ENCODE data around the gene LRRC28.
A peak's percentile ranks its signal among the peaks of the same experiment; 100 is the strongest.
"Not testable (repeated sequence)": the region's sequence is repeated elsewhere in the genome, so short reads cannot be mapped to it uniquely, and the experiment has no call there.

LRRC28 gene

DNA sequence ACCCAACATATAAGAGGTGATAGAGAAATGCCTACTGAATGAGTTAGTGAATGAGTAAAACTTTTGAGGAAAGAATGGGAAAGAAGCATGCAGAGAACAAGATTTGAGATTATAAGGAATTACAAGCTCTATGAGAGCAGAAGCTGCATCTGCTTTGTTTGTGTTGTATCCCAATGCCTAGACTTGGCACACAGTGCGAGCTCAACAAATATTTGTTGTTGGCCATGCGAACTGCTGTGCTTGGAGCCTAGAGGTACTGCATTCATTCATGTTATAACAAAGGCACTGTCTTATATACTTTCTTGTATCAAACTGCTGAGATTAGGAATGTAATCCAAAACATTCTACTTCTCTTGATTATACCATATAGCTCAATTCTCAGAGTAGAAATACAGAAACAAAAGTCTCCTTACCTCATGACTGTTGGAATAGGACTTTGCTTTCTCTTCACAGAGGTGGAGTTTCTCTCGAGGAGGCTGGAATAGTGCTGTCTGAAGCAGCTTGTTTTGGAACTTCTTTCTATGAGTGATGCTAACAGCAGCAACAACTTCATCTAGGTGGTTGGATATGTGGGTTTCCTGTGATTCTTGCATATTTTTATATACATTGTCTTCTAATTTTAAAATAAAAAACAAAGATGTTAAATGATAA is 23.0 kb upstream of the LRRC28 start:
- H3K36me3 ChIP-seq (ENCODE audit: control insufficient read depth in 1 of 2, insufficient read depth in 2 of 2, low read length in 2 of 2): peaks cover 21 to 26% of the 10 kb centered on the region in 2 donors
- H3K4me3 ChIP-seq (ENCODE audit: low read depth in 1 of 2, low read length in 2 of 2): no peak overlapping the region
- H3K9me3 ChIP-seq (ENCODE audit: control insufficient read depth in 1 of 2, low read length in 2 of 2): no peaks in the 10 kb centered on the region

DNA sequence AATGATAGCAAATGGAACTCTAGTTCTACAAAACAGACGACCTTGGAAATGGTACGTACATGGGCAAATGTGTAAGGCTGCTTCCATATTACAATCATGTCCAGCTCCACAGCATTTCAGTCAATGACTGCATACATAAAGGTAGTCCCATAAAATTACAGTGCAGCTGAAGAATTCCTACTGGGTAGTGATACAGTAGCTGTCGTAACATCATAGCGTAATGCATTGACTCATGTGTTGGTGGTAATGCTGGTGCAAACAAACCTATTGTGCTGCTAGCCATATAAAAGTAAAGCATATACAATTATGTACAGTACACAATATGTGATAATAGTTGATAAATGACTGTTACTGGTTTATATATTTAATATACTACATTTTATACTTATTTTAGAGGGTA is 20.4 kb upstream of the LRRC28 start:
- H3K27ac ChIP-seq (ENCODE audit: low read length): no peak overlapping the region
- no peaks in the 10 kb centered on the region for H3K9me3 ChIP-seq (ENCODE audit: control insufficient read depth in 1 of 2, low read length in 2 of 2)
- peaks cover 11 to 19% of the 10 kb centered on the region in 2 donors for H3K36me3 ChIP-seq (ENCODE audit: control insufficient read depth in 1 of 2, insufficient read depth in 2 of 2, low read length in 2 of 2)
- H3K27me3 ChIP-seq (ENCODE audit: low read depth, low read length): no peaks in the 10 kb centered on the region
- no peak overlapping the region for H3K4me3 ChIP-seq (ENCODE audit: low read depth in 1 of 2, low read length in 2 of 2)
- no peaks in the 10 kb centered on the region for H3K4me1 ChIP-seq (ENCODE audit: control insufficient read depth in 1 of 2, insufficient read depth in 2 of 2, low read length in 2 of 2)

More for the DNA sequence above, 23.0 kb upstream of the LRRC28 start:
- no peak overlapping the region for H3K27ac ChIP-seq (ENCODE audit: low read length)
- no peaks in the 10 kb centered on the region for H3K4me1 ChIP-seq (ENCODE audit: control insufficient read depth in 1 of 2, insufficient read depth in 2 of 2, low read length in 2 of 2)
- H3K27me3 ChIP-seq (ENCODE audit: low read depth, low read length): no peaks in the 10 kb centered on the region

DNA sequence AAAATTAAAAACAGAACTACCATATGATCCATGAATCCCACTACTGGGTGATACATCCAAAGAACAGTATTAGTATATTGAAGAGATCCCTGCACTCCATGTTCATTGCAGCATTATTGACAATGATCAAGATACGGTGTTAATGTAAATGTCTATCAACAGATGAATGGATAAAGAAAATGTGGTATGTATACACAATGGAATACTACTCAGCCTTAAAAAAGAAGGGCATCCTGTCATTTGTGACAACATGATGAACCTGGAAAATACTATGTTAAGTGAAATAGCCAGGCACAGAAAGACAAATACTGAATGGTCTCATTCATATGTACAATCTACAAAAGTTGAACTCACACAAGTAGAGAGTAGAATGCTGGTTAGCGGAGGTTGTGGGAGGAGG is 18.5 kb upstream of the LRRC28 start:
- Histone ChIP-seq H3K36me3 (ENCODE audit: control insufficient read depth in 1 of 2, insufficient read depth in 2 of 2, low read length in 2 of 2) (peaks cover 6 to 15% of the 10 kb centered on the region in 2 donors), H3K4me1 (ENCODE audit: control insufficient read depth in 1 of 2, insufficient read depth in 2 of 2, low read length in 2 of 2) (no peaks in the 10 kb centered on the region), H3K9me3 (ENCODE audit: control insufficient read depth in 1 of 2, low read length in 2 of 2) (no peaks in the 10 kb centered on the region), H3K4me3 (ENCODE audit: low read depth in 1 of 2, low read length in 2 of 2) (no peak overlapping the region), H3K27ac (ENCODE audit: low read length) (no peak overlapping the region), H3K27me3 (ENCODE audit: low read depth, low read length) (no peaks in the 10 kb centered on the region)

DNA sequence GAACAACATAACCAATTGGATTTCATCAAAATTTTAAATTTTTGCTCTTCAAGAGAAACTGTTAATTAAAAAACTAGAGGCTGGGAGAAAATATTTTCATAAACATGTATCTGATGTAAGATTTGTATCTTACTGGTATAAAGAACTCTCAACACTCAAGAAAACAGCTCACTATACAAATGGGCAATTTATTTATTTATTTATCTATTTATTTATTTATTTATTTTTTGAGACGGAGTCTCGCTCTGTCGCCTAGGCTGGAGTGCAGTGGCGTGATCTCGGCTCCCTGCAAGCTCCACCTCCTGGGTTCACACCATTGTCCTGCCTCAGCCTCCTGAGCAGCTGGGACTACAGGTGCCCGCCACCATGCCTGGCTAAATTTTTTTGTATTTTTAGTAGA is 17.1 kb upstream of the LRRC28 start:
- H3K4me3 ChIP-seq (ENCODE audit: low read depth in 1 of 2, low read length in 2 of 2); H3K27ac ChIP-seq (ENCODE audit: low read length); H3K9me3 ChIP-seq (ENCODE audit: control insufficient read depth in 1 of 2, low read length in 2 of 2); H3K4me1 ChIP-seq (ENCODE audit: control insufficient read depth in 1 of 2, insufficient read depth in 2 of 2, low read length in 2 of 2); H3K27me3 ChIP-seq (ENCODE audit: low read depth, low read length): not testable (repeated sequence)
- H3K36me3 ChIP-seq (ENCODE audit: control insufficient read depth in 1 of 2, insufficient read depth in 2 of 2, low read length in 2 of 2): peaks cover 0 to 11% of the 10 kb centered on the region in 2 donors

DNA sequence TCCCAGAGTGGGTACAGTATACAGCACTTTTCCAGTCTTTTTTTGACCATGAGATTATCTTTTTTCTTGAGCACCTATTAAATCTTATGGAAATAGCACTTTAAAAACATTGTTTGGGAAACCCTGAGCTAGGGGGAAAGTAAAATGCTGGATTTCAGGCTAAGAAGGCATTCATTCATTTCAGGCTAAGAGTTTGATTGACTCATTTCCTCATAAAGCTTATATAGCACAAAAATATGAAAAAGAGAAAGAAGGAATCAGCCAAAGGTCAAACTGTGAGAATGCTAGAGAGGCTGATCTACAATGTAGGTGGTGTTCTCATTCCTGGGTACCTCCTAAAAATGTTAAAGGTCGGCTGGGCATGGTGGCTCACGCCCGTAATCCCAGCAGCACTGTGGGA is 12.4 kb upstream of the LRRC28 start:
- no peak overlapping the region for H3K27ac ChIP-seq (ENCODE audit: low read length)
- no peaks in the 10 kb centered on the region for H3K9me3 ChIP-seq (ENCODE audit: control insufficient read depth in 1 of 2, low read length in 2 of 2)
- H3K36me3 ChIP-seq (ENCODE audit: control insufficient read depth in 1 of 2, insufficient read depth in 2 of 2, low read length in 2 of 2): peaks cover 8 to 18% of the 10 kb centered on the region in 2 donors
- no peak overlapping the region for H3K4me3 ChIP-seq (ENCODE audit: low read depth in 1 of 2, low read length in 2 of 2)
- H3K4me1 ChIP-seq (ENCODE audit: control insufficient read depth in 1 of 2, insufficient read depth in 2 of 2, low read length in 2 of 2): no peaks in the 10 kb centered on the region
- H3K27me3 ChIP-seq (ENCODE audit: low read depth, low read length): no peaks in the 10 kb centered on the region

DNA sequence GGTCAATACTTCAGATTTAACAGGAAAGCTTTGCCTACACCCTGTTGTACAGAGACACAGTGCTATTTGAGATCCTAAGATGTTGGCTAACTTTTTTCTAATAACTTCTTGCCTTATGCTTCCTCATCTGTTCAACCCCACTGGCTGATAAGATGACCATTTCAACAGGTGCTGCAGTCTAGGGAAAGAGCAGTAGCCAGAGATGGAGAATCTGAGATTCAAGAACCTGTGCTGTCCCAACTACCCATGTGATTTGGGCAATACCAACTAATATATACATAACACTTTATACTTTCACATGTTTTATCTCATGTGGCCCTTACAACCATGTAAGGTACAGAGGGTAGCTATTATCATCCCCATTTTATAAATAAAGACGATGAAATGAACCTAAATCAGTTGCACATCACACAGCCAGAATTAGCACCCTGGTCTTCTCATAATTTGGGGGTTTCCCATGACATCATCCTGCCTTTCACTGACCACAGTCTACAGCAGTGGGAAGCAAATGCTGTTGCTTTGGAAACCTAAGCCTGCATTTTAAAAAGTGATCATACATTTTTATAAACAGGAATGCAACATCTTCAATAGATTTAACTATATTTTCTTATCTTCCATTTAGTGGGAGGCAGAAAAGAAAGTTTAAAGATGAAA is 11.6 kb upstream of the LRRC28 start:
- Histone ChIP-seq H3K4me1 (ENCODE audit: control insufficient read depth in 1 of 2, insufficient read depth in 2 of 2, low read length in 2 of 2) (no peaks in the 10 kb centered on the region), H3K27me3 (ENCODE audit: low read depth, low read length) (no peaks in the 10 kb centered on the region), H3K9me3 (ENCODE audit: control insufficient read depth in 1 of 2, low read length in 2 of 2) (no peaks in the 10 kb centered on the region), H3K36me3 (ENCODE audit: control insufficient read depth in 1 of 2, insufficient read depth in 2 of 2, low read length in 2 of 2) (peaks cover 8 to 16% of the 10 kb centered on the region in 2 donors), H3K4me3 (ENCODE audit: low read depth in 1 of 2, low read length in 2 of 2) (no peak overlapping the region), H3K27ac (ENCODE audit: low read length) (no peak overlapping the region)

DNA sequence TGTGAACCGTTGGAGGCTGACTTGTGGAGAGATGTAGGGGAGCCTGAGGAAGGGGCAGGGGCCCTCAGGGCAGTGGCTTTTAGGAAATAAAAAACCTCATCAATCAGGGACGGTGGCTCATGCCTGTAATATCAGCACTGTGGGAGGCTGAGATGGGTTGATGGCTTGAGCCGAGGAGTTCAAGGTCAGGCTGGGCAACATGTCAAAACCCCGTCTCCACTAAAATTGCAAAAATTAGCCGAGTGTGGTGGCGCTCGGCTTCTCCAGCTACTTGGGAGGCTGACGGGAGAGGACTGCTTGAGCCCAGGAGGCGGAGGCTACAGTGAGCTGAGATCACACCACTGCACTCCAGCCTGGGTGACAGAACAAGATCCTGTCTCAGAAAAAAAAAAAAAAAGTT is 9.5 kb upstream of the LRRC28 start:
- no peaks in the 10 kb centered on the region for H3K4me1 ChIP-seq (ENCODE audit: control insufficient read depth in 1 of 2, insufficient read depth in 2 of 2, low read length in 2 of 2)
- no peak overlapping the region for H3K27ac ChIP-seq (ENCODE audit: low read length)
- H3K27me3 ChIP-seq (ENCODE audit: low read depth, low read length): no peaks in the 10 kb centered on the region
- no peak overlapping the region for H3K4me3 ChIP-seq (ENCODE audit: low read depth in 1 of 2, low read length in 2 of 2)
- no peaks in the 10 kb centered on the region for H3K9me3 ChIP-seq (ENCODE audit: control insufficient read depth in 1 of 2, low read length in 2 of 2)
- H3K36me3 ChIP-seq (ENCODE audit: control insufficient read depth in 1 of 2, insufficient read depth in 2 of 2, low read length in 2 of 2): peaks cover 8 to 10% of the 10 kb centered on the region in 2 donors

DNA sequence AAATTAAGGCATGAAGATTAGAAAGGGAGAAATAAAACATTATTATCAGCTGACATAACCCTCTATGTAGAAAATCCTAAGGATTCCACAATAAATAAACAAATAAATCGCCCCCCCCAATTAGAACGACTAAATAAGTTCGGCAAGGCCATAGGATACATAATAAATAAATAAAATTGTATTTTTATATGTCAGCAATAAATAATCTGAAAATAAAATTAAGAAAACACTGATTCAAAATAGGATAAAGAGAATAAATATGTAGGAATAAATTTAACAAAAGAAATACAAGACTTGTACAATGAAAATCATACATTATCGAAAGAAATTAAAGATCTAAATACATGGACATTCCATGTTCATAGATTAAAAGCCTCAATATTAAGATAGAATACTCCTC is 7.0 kb upstream of the LRRC28 start:
- peaks cover 0 to 10% of the 10 kb centered on the region in 2 donors for H3K4me1 ChIP-seq (ENCODE audit: control insufficient read depth in 1 of 2, insufficient read depth in 2 of 2, low read length in 2 of 2)
- peaks cover 8 to 10% of the 10 kb centered on the region in 2 donors for H3K36me3 ChIP-seq (ENCODE audit: control insufficient read depth in 1 of 2, insufficient read depth in 2 of 2, low read length in 2 of 2)
- H3K9me3 ChIP-seq (ENCODE audit: control insufficient read depth in 1 of 2, low read length in 2 of 2): no peaks in the 10 kb centered on the region
- H3K27me3 ChIP-seq (ENCODE audit: low read depth, low read length): no peaks in the 10 kb centered on the region
- H3K4me3 ChIP-seq (ENCODE audit: low read depth in 1 of 2, low read length in 2 of 2): no peak overlapping the region
- H3K27ac ChIP-seq (ENCODE audit: low read length): no peak overlapping the region

DNA sequence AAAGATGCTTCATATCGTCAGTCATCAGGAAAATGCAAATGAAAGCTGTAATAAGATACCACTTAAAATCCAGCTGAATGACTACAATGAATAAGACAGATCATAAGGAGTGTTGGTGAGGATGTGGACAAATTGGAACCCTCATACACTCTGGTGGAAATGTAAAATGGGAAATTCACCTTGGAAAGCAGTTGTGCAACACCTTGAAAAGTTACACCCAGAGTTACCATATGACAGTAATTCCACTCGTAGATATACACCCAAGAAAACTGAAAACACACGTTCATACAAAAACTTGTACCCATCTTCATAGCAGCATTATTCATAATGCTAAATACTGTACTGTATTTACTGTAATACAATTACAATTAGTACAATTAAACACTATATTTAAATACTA is 4.2 kb upstream of the LRRC28 start:
- peaks cover 0 to 14% of the 10 kb centered on the region in 2 donors for H3K4me1 ChIP-seq (ENCODE audit: control insufficient read depth in 1 of 2, insufficient read depth in 2 of 2, low read length in 2 of 2)
- no peaks in the 10 kb centered on the region for H3K9me3 ChIP-seq (ENCODE audit: control insufficient read depth in 1 of 2, low read length in 2 of 2)
- H3K36me3 ChIP-seq (ENCODE audit: control insufficient read depth in 1 of 2, insufficient read depth in 2 of 2, low read length in 2 of 2): no peaks in the 10 kb centered on the region
- no peak overlapping the region for H3K4me3 ChIP-seq (ENCODE audit: low read depth in 1 of 2, low read length in 2 of 2)
- H3K27ac ChIP-seq (ENCODE audit: low read length): no peak overlapping the region
- H3K27me3 ChIP-seq (ENCODE audit: low read depth, low read length): no peaks in the 10 kb centered on the region

DNA sequence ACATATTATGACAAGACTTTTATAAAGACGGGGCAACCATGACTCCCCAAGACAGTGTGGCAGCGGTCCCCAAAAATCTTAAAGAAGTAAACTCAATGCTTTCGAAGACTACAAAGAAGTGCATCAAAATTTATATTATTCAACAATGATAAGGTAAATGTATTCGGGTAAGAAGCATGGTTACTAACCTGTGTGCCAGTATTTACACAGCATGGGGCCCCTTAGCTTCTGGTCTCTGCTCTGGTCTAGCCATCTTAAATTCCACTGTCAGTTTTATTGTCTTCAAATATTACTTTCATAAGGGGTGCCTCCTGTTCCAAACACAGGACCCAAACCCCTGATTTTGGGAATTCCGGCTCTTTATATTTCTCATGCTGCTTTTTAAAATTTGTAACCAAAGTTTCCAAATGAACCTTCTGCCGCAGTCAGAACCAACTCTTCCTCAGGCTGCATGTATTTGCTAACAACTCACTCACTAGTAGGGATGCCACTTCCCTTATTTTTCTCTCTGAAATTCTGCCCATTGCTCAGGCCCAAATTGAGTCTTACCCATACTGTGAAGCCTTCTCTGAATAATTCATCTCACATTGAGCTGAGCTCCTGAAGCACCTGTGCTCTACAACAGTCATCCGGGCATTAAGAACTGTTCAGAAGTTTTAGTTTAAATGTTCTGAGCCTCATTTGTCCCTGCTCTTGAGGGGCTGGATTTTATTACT is 3.1 kb upstream of the LRRC28 start:
- peak overlapping the region; percentile 70 to 97 for H3K4me3 ChIP-seq (ENCODE audit: low read depth in 1 of 2, low read length in 2 of 2)
- no peaks in the 10 kb centered on the region for H3K36me3 ChIP-seq (ENCODE audit: control insufficient read depth in 1 of 2, insufficient read depth in 2 of 2, low read length in 2 of 2)
- no peaks in the 10 kb centered on the region for H3K9me3 ChIP-seq (ENCODE audit: control insufficient read depth in 1 of 2, low read length in 2 of 2)
- peaks cover 0 to 23% of the 10 kb centered on the region in 2 donors for H3K4me1 ChIP-seq (ENCODE audit: control insufficient read depth in 1 of 2, insufficient read depth in 2 of 2, low read length in 2 of 2)
- no peaks in the 10 kb centered on the region for H3K27me3 ChIP-seq (ENCODE audit: low read depth, low read length)
- H3K27ac ChIP-seq (ENCODE audit: low read length): peak overlapping the region; percentile 9

DNA sequence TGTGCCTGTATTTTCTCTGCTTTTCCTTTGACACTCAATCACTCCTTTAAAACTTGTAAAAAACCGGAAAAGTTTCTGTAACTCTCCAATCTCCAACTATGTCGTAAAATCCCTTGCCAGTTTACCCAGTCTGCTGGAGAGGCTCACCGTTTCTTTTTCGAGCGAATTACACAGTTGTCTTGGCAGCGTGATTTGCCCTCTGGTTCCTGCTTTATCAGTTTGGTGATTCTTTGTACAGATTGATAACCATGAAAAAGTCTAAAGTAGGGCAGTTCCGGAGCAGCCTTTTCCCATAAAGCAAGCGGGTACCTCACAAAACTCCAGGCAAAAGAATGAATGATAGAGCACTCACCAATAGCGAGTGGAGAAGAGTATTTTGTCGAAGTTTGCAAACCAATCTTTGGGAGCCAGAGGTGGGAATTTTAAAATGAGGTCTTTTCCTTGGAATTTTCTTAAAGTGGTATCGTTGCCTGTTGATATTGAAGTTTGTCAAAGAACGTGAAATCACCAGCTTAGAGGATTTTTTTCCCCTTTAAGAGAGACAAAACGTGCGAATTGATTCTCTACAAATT is 1.9 kb upstream of the LRRC28 start, which contains the start of gene TTC23:
TTC23 (minus strand) TSS at position 312 of the 572 bp plus-strand sequence. CDS start 20,869 bp downstream, outside the sequence.
- no peaks in the 10 kb centered on the region for H3K36me3 ChIP-seq (ENCODE audit: control insufficient read depth in 1 of 2, insufficient read depth in 2 of 2, low read length in 2 of 2)
- peaks cover 0 to 29% of the 10 kb centered on the region in 2 donors for H3K4me1 ChIP-seq (ENCODE audit: control insufficient read depth in 1 of 2, insufficient read depth in 2 of 2, low read length in 2 of 2)
- no peaks in the 10 kb centered on the region for H3K27me3 ChIP-seq (ENCODE audit: low read depth, low read length)
- H3K27ac ChIP-seq (ENCODE audit: low read length): peak within 1 kb of the TSS; percentile 99
- H3K9me3 ChIP-seq (ENCODE audit: control insufficient read depth in 1 of 2, low read length in 2 of 2): no peaks in the 10 kb centered on the region
- H3K4me3 ChIP-seq (ENCODE audit: low read depth in 1 of 2, low read length in 2 of 2): peak within 1 kb of the TSS; percentile 86 to 97
